NCI-H1092 (cell line): ENCODE measurements around the gene TNFSF18.
"Not testable (repeated sequence)": the region's sequence is repeated elsewhere in the genome, so short reads cannot be mapped to it uniquely, and the experiment has no call there.

Experiments used
- DNase-seq: peaks from one replicate; lab custom pipeline; 2025; lab: John Stamatoyannopoulos, UW

The TNFSF18 gene

GRCh38 chr1:173050865-173051264 lies at the start of gene TNFSF18:
TNFSF18 (minus strand) TSS chr1:173050941; CDS start chr1:173050896, 45 bp downstream.
- no peak for DNase-seq

GRCh38 chr1:173099166-173099565 lies 48.4 kb upstream of the TNFSF18 start:
- no peak for DNase-seq

GRCh38 chr1:173098117-173098516 lies 47.4 kb upstream of the TNFSF18 start:
- DNase-seq, result no peak

- DNase-seq, result no peak
These were observed 46.3 kb upstream of the TNFSF18 start for GRCh38 chr1:173097001-173097400.

- DNase-seq, result no peak
These were observed 44.9 kb upstream of the TNFSF18 start for GRCh38 chr1:173095632-173096031.

- DNase-seq, result no peak
These were observed 43.8 kb upstream of the TNFSF18 start for GRCh38 chr1:173094541-173094940.

GRCh38 chr1:173093691-173094445 lies 43.1 kb upstream of the TNFSF18 start:
- DNase-seq, result no peak

- DNase-seq, result no peak
These were observed 33.6 kb upstream of the TNFSF18 start for GRCh38 chr1:173084292-173084691.

GRCh38 chr1:173082913-173083312 lies 32.2 kb upstream of the TNFSF18 start:
- DNase-seq, result no peak

GRCh38 chr1:173074217-173074616 lies 23.5 kb upstream of the TNFSF18 start:
- DNase-seq, result not testable (repeated sequence)

- DNase-seq, result no peak
These were observed 13.3 kb upstream of the TNFSF18 start for GRCh38 chr1:173064011-173064410.

- no peak for DNase-seq
These were observed 12.4 kb upstream of the TNFSF18 start for GRCh38 chr1:173063171-173063570.

GRCh38 chr1:173062150-173062938 lies 11.6 kb upstream of the TNFSF18 start:
- DNase-seq, result no peak

GRCh38 chr1:173058556-173058955 lies 7.8 kb upstream of the TNFSF18 start:
- no peak for DNase-seq

- no peak for DNase-seq
These were observed 7.2 kb upstream of the TNFSF18 start for GRCh38 chr1:173057984-173058383.

GRCh38 chr1:173056365-173056764 lies 5.6 kb upstream of the TNFSF18 start:
- DNase-seq, result no peak

GRCh38 chr1:173052681-173053196 lies 2.0 kb upstream of the TNFSF18 start:
- no peak for DNase-seq

- DNase-seq, result no peak
These were observed 1.5 kb downstream of the TNFSF18 start for GRCh38 chr1:173049322-173049633.

GRCh38 chr1:173048621-173049321 lies 2.0 kb downstream of the TNFSF18 start:
- no peak for DNase-seq

- no peak for DNase-seq
These were observed 6.1 kb downstream of the TNFSF18 start for GRCh38 chr1:173044656-173045055.

- DNase-seq, result no peak
These were observed 7.5 kb downstream of the TNFSF18 start for GRCh38 chr1:173043253-173043652.

GRCh38 chr1:173042806-173043205 lies 7.9 kb downstream of the TNFSF18 start:
- no peak for DNase-seq

- DNase-seq, result no peak
These were observed 11.1 kb downstream of the TNFSF18 start for GRCh38 chr1:173039626-173040025.
